Activated naive CD8-positive, alpha-beta T cell treated with anti-CD3 and anti-CD28 coated beads, Interleukin-2, amount 10 ng/mL, durations not matched to agents 7 days and 5 days (primary cell): ENCODE measurements around the gene CD9. TPM values are rescaled to one million over a fixed set of nuclear protein-coding genes. Genes with fewer than 3 reads are reported as not detected.

Experiments used
- ATAC-seq: fragments of 150-1000 bp; cut with Tn5 transposase; one replicate; pipeline ENCODE4 v1.10.0; 2021; ENCODE audit warnings: low read depth, moderate library complexity
- POLR2A ChIA-PET: fragments of 350-600 bp; sonication (Branson Sonifier 250); formaldehyde crosslinking; loops from one replicate; lab custom pipeline; 2021; ENCODE audit warnings: antibody characterized with exemption; lab: Charles Lee
- DNase-seq: peaks from one replicate; pipeline ENCODE4 v3.0.0; 2021
- H3K27ac Mint-ChIP-seq: one replicate; pipeline ENCODE4 v1.8.0; 2022; ENCODE audit warnings: mild to moderate bottlenecking, mixed read lengths
- H3K27me3 Mint-ChIP-seq: one replicate; pipeline ENCODE4 v1.8.0; 2022; ENCODE audit warnings: mild to moderate bottlenecking, moderate library complexity, mixed read lengths
- H3K36me3 Mint-ChIP-seq: one replicate; pipeline ENCODE4 v1.8.0; 2021; ENCODE audit warnings: mild to moderate bottlenecking, mixed read lengths
- H3K4me1 Mint-ChIP-seq: one replicate; pipeline ENCODE4 v1.8.0; 2021; ENCODE audit warnings: mixed read lengths
- H3K4me3 Mint-ChIP-seq: one replicate; pipeline ENCODE4 v1.8.0; 2022; ENCODE audit warnings: mild to moderate bottlenecking, moderate library complexity, mixed read lengths
- H3K9me3 Mint-ChIP-seq: one replicate; pipeline ENCODE4 v1.8.0; 2021; ENCODE audit warnings: mixed read lengths
- total RNA-seq, 2 experiments: library from RNA; stranded (reverse); gene quantifications; one replicate each; pipeline ENCODE4 v1.2.3, GENCODE V29; 2021

The CD9 gene
- total RNA-seq, 2 experiments from 2014 or later: 8.8 to 14.0 TPM

DNA sequence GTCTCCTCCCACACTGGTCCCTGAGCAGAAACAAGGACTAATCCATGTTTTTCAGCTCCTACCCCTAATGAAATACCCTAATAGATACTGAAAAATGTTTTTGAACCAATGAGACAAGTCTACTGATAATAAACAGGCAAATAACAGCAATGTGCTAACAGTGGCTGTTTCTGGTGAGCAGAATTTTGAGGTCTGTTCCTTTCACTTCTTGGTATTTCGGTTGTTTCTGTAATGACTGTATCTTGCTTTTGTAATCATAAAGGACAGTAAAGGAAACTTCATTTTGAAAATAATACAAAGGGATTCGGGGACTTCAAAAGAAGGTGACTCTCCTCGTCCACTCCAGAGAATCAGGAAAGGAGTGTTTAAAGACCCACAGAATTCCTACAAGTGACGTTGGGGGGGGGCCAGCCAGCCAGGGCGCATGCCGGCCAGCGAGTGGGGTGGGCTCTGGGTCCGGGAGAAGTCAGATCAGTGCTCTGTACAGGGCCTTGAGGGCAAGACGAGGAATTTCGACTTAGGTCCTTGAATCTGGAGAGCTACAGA is 1.1 kb upstream of the CD9 start:
- ATAC-seq: no peak

DNA sequence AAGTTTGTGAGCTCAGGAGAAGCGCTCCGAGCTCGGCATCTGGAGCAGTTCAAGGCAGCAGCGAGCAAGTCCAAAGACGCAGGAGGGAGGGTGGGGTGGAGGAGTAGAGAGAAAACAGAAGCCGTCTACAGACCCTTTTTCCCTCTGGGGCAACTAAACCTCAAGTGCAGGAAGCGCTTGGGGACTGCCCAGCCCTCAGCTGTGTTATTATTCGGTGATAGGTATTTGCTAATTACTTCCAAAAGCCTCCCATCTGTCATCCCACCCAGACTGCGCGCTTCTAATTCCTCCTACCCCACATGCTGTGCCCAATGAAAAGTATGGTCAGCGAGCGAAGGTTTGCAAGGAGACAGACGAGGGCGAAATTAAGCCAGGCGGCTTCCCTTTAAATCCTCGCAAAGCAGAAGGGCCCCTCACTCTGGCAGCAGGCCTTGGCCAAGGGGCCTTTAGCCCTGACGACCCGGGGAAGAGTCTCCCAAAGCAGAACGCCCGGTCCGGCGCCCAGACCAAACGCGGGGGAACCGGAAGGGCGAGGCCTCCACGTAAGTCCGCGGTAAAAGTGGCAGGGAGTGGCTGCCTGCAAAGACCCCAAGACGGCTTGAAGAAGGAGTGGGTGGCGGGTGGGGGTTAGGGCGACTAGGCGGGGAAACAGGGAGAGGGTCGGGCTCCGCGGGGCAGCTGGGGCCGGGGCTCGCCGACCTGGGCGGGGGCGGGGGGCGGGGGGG is 507 bp upstream of the CD9 start:
- Mint-ChIP-seq H3K9me3 (no peaks in the 10 kb centered on the region), H3K4me3 (peak overlapping the region; percentile 61), H3K27ac (no peak overlapping the region), H3K36me3 (no peaks in the 10 kb centered on the region), H3K27me3 (peaks cover 37% of the 10 kb centered on the region), H3K4me1 (peaks cover 9% of the 10 kb centered on the region)
- no peak for ATAC-seq
- POLR2A ChIA-PET: interaction anchor here (0.7 to 1.3 kb wide), 3 partner anchors 10 to 30 kb away, joined by 3 read pairs; no protein-coding TSS in a partner anchor
- DNase-seq: no peak

More for the DNA sequence above, 1.1 kb upstream of the CD9 start:
- H3K4me3 Mint-ChIP-seq: no peak overlapping the region
- no peaks in the 10 kb centered on the region for H3K36me3 Mint-ChIP-seq
- H3K9me3 Mint-ChIP-seq: no peaks in the 10 kb centered on the region
- POLR2A ChIA-PET: interaction anchor here (0.7 kb wide), 1 partner anchor 31 kb away, joined by 3 read pairs; no protein-coding TSS in a partner anchor
- H3K27ac Mint-ChIP-seq: no peak overlapping the region
- H3K27me3 Mint-ChIP-seq: peaks cover 37% of the 10 kb centered on the region
- no peak for DNase-seq
- peaks cover 6% of the 10 kb centered on the region for H3K4me1 Mint-ChIP-seq

DNA sequence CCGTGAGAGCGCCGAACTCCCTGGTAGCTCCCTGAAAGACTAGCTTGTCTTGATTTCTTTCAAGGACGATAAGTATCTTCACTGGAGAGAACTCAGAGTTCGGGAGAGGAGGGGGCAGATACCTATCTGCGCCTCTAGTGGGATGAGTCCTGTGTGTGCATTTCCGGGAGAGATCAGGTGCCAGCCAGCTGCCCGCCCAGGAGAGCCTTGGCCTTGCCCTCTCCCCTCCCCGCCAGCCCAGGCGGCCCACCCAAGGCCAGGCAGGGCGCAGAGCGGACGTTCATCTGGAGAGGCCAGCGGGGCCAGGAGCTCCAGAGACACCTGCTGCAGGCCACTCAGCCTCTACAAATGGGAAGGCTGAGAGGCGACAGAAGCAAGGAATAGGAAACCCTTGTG is 1.0 kb downstream of the CD9 start:
- Mint-ChIP-seq H3K36me3 (no peaks in the 10 kb centered on the region), H3K4me1 (peaks cover 12% of the 10 kb centered on the region), H3K4me3 (peak overlapping the region; percentile 62), H3K9me3 (no peaks in the 10 kb centered on the region), H3K27ac (peak overlapping the region; percentile 15), H3K27me3 (peaks cover 37% of the 10 kb centered on the region)
- no peak for DNase-seq
- no peak for ATAC-seq
- POLR2A ChIA-PET: interaction anchor here (1.3 kb wide), 1 partner anchor 18 kb away, joined by 3 read pairs; no protein-coding TSS in a partner anchor

DNA sequence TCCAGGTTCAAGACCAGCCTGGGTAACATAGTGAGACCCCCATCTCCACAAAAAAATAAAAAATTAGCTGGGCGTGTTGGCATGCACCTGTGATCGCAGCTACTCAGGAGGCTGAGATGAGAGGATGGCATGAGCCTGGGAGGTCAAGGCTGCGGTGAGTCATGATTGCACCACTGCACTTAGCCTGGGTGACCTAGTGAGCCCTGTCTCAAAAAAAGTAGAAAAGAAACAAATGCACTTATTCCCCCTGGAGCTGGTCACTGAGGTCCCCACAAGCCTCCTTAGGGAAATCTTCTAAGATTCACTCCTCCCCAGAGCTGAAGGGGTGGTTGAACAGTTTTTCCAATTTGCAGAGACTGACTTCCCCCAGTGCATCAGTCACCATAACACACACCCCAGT is 1.6 kb downstream of the CD9 start:
- no peak overlapping the region for H3K27ac Mint-ChIP-seq
- POLR2A ChIA-PET: no interaction called here
- peaks cover 37% of the 10 kb centered on the region for H3K27me3 Mint-ChIP-seq
- H3K9me3 Mint-ChIP-seq: no peaks in the 10 kb centered on the region
- H3K36me3 Mint-ChIP-seq: no peaks in the 10 kb centered on the region
- H3K4me1 Mint-ChIP-seq: peaks cover 12% of the 10 kb centered on the region
- H3K4me3 Mint-ChIP-seq: no peak overlapping the region
- ATAC-seq (no peak), DNase-seq (no peak)

DNA sequence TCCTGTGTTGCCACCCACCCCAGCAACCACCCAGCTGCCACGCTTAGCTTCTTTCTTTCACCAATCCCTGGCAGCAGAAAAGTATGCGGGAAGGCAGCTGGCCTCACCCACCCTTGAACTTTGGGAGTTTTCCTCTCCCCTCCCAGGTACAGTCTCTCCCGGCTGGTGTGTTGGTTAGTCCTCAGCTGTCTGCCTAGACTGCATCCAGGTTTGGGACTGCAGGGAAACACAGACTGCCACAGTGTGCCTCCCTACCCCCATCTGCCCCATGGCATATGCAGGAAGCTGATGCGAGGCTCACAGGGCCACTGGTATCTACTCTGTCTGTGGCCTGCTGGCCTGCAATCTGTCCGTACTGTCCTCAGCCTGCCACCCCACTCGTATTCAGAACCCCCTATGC is 2.1 kb downstream of the CD9 start:
- no peak for DNase-seq
- Mint-ChIP-seq H3K4me3 (no peak overlapping the region), H3K27me3 (peaks cover 34% of the 10 kb centered on the region), H3K9me3 (no peaks in the 10 kb centered on the region), H3K36me3 (no peaks in the 10 kb centered on the region), H3K4me1 (peaks cover 12% of the 10 kb centered on the region), H3K27ac (no peak overlapping the region)
- no peak for ATAC-seq
- POLR2A ChIA-PET: no interaction called here

DNA sequence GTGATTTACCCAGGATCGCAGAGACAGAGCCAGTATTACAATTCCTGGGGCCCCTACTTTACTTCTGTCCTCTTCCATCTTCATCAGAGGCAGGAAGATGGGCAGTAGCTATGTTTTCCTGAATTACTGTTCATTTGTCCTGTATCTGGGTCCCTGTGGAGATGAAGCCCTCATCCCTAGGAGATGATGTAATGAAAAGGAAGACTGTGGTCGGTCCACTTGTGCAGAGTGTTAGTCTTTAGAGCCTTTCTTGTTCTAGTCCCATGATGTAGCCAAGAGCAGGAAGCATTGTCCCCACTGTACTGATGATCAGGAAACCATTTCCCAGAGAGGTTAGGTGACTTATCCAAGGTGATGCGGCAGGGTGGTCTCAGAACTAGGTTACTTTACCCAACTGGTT is 2.6 kb downstream of the CD9 start:
- H3K9me3 Mint-ChIP-seq: no peaks in the 10 kb centered on the region
- no peaks in the 10 kb centered on the region for H3K36me3 Mint-ChIP-seq
- H3K27ac Mint-ChIP-seq: no peak overlapping the region
- H3K27me3 Mint-ChIP-seq: peaks cover 33% of the 10 kb centered on the region
- POLR2A ChIA-PET: no interaction called here
- H3K4me1 Mint-ChIP-seq: peaks cover 12% of the 10 kb centered on the region
- ATAC-seq: no peak
- DNase-seq: no peak
- H3K4me3 Mint-ChIP-seq: no peak overlapping the region

DNA sequence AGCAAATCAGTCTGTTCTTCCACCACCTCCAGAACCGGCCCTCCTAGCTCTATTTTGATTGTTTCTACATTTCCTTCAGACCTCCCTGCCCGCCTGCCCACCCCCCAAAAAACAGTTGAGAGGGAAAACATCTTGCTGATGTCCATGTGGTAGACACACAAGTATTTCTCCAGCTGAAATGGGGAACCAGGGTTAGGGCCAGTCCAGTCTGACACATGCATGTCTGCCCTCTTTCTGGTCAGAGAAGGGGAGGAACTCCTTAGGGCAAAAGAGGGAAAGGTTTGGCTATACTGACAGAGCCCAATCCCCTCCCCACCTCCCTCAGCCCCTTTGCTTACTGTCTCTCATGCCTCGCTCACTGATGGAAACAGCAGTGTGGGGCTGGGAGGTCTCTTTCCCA is 3.4 kb downstream of the CD9 start:
- Mint-ChIP-seq H3K27me3 (peaks cover 31% of the 10 kb centered on the region), H3K9me3 (no peaks in the 10 kb centered on the region), H3K4me1 (peaks cover 12% of the 10 kb centered on the region), H3K36me3 (no peaks in the 10 kb centered on the region), H3K4me3 (no peak overlapping the region), H3K27ac (no peak overlapping the region)
- POLR2A ChIA-PET: interaction anchor here (1.0 kb wide), 1 partner anchor 23 kb away, joined by 3 read pairs; no protein-coding TSS in a partner anchor
- DNase-seq (no peak), ATAC-seq (no peak)

DNA sequence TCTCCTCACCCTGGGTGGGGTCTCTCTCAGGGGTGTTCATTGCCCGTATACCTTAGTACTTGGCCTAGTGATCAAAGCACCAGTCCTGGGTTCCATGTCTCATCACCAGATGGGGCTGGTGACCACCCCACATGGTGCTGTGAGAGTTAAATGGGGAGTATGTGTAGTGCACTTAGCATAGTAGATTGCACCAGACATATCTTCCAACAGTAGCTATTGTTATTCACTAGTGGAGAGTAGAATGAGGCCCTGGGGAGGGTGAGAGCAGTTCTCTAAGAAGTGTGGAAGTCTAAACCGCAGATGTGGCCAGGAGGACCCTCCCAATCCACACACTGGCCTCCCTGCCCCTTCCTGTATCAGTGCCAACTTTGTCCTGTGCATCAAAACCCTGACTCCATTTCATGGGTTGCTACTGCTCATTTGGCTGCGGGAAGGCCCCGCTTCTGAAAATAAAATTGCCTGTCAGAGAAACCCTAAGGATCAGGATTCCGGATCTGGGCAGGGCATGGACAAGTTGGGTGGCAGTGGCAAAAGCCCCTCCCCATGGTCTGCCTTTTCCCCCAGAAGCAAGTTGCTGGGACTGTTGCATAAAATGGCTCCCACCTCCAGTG is 4.4 kb downstream of the CD9 start:
- Mint-ChIP-seq H3K9me3 (no peaks in the 10 kb centered on the region), H3K4me3 (no peak overlapping the region), H3K27ac (peak overlapping the region; percentile 24), H3K4me1 (peaks cover 12% of the 10 kb centered on the region), H3K36me3 (no peaks in the 10 kb centered on the region), H3K27me3 (peaks cover 22% of the 10 kb centered on the region)
- POLR2A ChIA-PET: no interaction called here
- no peak for ATAC-seq
- no peak for DNase-seq

DNA sequence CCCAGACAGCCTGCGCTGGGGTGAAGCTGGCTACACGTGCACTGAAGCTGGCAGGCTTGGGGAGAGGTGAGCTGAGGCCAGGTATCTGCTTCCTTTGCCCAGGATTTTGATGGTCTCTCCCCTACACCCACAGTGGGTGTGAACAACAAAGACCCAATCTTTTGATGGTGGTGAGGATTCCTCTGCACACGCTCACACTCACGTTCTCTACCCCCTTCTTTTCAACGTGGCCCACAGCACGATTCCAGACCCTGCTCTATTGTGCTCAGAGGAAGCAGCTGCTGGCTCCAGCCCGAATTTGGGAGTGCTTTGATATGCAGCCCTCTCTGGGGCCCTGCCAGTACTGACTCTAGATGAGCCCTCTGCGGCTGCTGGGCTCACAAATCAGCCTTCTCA is 4.9 kb downstream of the CD9 start:
- DNase-seq (no peak), ATAC-seq (peak; percentile 19)
- POLR2A ChIA-PET: no interaction called here
- H3K27me3 Mint-ChIP-seq: peaks cover 20% of the 10 kb centered on the region
- H3K4me3 Mint-ChIP-seq: no peak overlapping the region
- no peaks in the 10 kb centered on the region for H3K9me3 Mint-ChIP-seq
- H3K27ac Mint-ChIP-seq: no peak overlapping the region
- no peaks in the 10 kb centered on the region for H3K36me3 Mint-ChIP-seq
- H3K4me1 Mint-ChIP-seq: peaks cover 12% of the 10 kb centered on the region

DNA sequence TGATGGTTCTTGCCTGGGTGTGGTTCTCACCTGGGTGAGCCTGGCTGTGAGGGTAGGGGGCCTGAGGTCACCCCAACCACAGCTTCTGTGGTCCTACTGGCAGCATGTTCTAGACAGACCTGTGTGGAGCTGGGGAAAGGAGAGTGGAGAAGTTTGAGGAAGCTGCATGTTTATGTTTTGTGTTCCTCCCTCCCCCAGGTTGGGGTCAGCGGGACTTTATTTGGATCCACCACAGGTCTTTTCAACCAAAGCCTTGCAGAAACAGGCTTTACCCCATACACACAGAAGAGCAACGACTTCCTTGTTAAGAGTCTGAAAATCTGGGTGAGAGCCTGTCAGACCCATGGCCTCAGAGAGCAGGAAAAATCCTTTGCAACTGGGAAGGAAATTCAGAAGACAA is 5.6 kb downstream of the CD9 start:
- Mint-ChIP-seq H3K4me3 (no peak overlapping the region), H3K27ac (no peak overlapping the region), H3K4me1 (peaks cover 14% of the 10 kb centered on the region), H3K36me3 (no peaks in the 10 kb centered on the region), H3K27me3 (peaks cover 20% of the 10 kb centered on the region), H3K9me3 (no peaks in the 10 kb centered on the region)
- no peak for ATAC-seq
- POLR2A ChIA-PET: no interaction called here
- DNase-seq: no peak

DNA sequence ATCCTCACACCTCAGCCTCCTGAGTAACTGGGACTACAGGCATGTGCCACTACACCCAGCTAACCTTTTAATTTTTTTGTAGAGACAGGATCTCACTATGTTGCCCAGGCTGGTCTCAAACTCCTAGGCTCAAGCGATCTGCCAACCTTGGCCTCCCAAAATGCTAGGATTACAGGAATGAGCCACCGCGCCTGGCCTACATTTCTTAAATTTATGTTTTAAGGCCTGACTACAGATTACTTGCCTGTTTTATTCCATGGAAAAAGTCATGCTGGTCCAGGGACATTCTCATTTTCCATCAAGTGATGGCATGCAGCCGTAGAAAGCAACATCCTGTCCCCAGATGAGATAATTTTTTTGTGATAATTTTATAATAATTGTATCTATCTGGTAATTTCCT is 6.1 kb downstream of the CD9 start:
- Mint-ChIP-seq H3K4me3 (no peak overlapping the region), H3K27me3 (peaks cover 17% of the 10 kb centered on the region), H3K27ac (no peak overlapping the region), H3K9me3 (no peaks in the 10 kb centered on the region), H3K36me3 (no peaks in the 10 kb centered on the region), H3K4me1 (peaks cover 12% of the 10 kb centered on the region)
- ATAC-seq: no peak
- POLR2A ChIA-PET: no interaction called here
- no peak for DNase-seq

DNA sequence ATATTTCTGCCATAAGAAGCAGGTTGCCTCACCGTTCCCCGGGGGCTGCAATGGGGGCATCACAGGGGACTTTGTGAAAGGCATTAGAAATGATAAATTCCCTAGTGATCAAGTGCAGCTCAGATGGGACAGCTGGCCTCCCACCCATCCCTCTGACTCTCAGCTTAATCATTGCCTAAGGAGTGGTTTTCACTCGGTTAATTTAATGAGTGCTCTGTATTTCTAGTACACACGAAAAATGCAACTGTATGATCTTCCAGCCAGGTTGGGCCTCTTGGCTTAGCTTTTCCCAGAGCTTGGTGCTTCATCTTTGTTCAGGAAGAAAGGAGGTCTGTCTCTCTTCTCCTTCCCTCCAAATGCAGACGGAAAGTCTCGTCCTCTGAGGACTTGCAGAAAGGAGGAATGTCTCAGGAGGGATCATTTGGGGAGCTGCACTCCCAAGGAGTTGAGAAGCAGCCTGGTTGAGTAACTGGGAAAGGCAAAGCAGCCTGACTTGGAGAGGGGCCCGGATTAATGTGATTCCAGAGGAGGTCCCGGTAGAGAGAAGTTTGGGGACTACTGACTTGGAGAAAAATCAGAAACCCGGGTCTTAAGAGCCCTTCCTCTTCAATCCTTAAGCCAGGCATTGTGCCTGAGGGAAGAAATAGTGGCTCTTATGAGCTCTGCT is 7.2 kb downstream of the CD9 start:
- Mint-ChIP-seq H3K9me3 (no peaks in the 10 kb centered on the region), H3K27ac (no peak overlapping the region), H3K27me3 (peaks cover 7% of the 10 kb centered on the region), H3K4me3 (no peak overlapping the region), H3K4me1 (peaks cover 12% of the 10 kb centered on the region), H3K36me3 (no peaks in the 10 kb centered on the region)
- POLR2A ChIA-PET: no interaction called here
- ATAC-seq: no peak
- DNase-seq: no peak

DNA sequence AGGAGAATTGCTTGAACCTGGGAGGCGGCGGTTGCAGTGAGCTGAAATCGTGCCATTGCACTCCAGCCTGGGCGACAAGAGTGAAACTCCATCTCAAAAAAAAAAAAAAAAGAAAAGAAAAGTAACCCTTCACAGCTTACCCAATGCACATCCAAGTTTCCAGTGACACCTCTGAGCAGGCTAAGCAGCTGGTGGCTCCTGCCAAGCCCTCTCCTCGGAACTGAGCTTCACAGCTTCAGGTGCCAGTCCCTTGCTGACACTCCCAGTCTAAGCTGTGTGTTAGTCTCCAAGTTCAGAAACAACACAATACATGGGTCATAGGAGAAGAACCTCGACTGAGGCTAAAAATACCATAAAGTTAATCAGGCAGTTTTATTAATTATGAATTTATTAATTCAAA is 7.9 kb downstream of the CD9 start:
- POLR2A ChIA-PET: no interaction called here
- DNase-seq (no peak), ATAC-seq (no peak)
- Mint-ChIP-seq H3K27ac (no peak overlapping the region), H3K4me3 (no peak overlapping the region), H3K4me1 (peaks cover 12% of the 10 kb centered on the region), H3K27me3 (peaks cover 2% of the 10 kb centered on the region), H3K36me3 (no peaks in the 10 kb centered on the region), H3K9me3 (no peaks in the 10 kb centered on the region)
